Colonic mucosa (tissue), 4 donors: ENCODE measurements around the gene ABCC8. TPM values are rescaled to one million over a fixed set of nuclear protein-coding genes. Genes with fewer than 3 reads are reported as not detected.

Experiments used
- DNase-seq: peaks from one replicate; pipeline ENCODE4 v3.0.0-alpha.2; 2020
- H3K27ac ChIP-seq: fragments of 200-600 bp; one replicate; pipeline ENCODE4 v1.8.0; 2021
- H3K27me3 ChIP-seq: fragments of 200-600 bp; one replicate; pipeline ENCODE4 v1.8.0; 2021
- H3K36me3 ChIP-seq: fragments of 200-600 bp; one replicate; pipeline ENCODE4 v1.8.0; 2021
- H3K4me1 ChIP-seq: fragments of 200-600 bp; one replicate; pipeline ENCODE4 v1.8.0; 2021; ENCODE audit warnings: mild to moderate bottlenecking
- H3K4me3 ChIP-seq: fragments of 200-600 bp; one replicate; pipeline ENCODE4 v1.8.0; 2021
- H3K9ac ChIP-seq, 2 donors: one replicate each; pipeline ENCODE4 v1.7.0; 2013; ENCODE audit warnings: control low read depth in 2 of 2, low read depth in 2 of 2, low read length in 2 of 2
- H3K9me3 ChIP-seq: fragments of 200-600 bp; one replicate; pipeline ENCODE4 v1.8.0; 2021
- CTCF ChIP-seq: fragments of 200-600 bp; IDR thresholded peaks from one replicate; pipeline ENCODE4 v1.8.0; 2022; ENCODE audit warnings: antibody characterized with exemption, mild to moderate bottlenecking
- intact Hi-C: fragments of 100-400 bp; cut with DNase I; formaldehyde crosslinking; loops from one replicate; pipeline ENCODE4 v1.14.1; 2022
- total RNA-seq, 2 donors: library from RNA; stranded (reverse); fragmentation: NEBNext Ultra II Directional in 1 of 2; extraction: Animal tissue kit (Norgen Biotek cat#: 25700) in 1 of 2; gene quantifications; one replicate each; pipeline ENCODE4 v1.2.1, GENCODE V29; 2021
- donor health status: healthy.
- donor health status: DM: no; HTN: no; CAD: no.
- donor health status: DM: no; HTN: no; CAD: no.

ABCC8 gene
- total RNA-seq, 2 donors from 2014 or later = 2.1 to 4.7 TPM

- intact Hi-C loops = no loop called here
- H3K27ac ChIP-seq = no peak overlapping the region
- DNase-seq = no peak
- no peaks in the 10 kb centered on the region for H3K4me1 ChIP-seq
- H3K27me3 ChIP-seq = no peaks in the 10 kb centered on the region
- H3K4me3 ChIP-seq = no peak overlapping the region
- TF ChIP-seq CTCF = no peak
- no peak overlapping the region for H3K9ac ChIP-seq
- peaks cover 7% of the 10 kb centered on the region for H3K9me3 ChIP-seq
- peaks cover 16% of the 10 kb centered on the region for H3K36me3 ChIP-seq
Measured at GRCh38 chr11:17368551-17368950, 108.1 kb downstream of the ABCC8 start.

GRCh38 chr11:17366495-17366894 is 110.2 kb downstream of the ABCC8 start:
- no peaks in the 10 kb centered on the region for H3K4me1 ChIP-seq
- no peak overlapping the region for H3K4me3 ChIP-seq
- H3K9ac ChIP-seq = no peak overlapping the region
- no peak for TF ChIP-seq CTCF
- intact Hi-C loops = no loop called here
- H3K27ac ChIP-seq = no peak overlapping the region
- peaks cover 5% of the 10 kb centered on the region for H3K36me3 ChIP-seq
- no peak for DNase-seq
- no peaks in the 10 kb centered on the region for H3K27me3 ChIP-seq
- H3K9me3 ChIP-seq = peaks cover 7% of the 10 kb centered on the region

- intact Hi-C loops = loop anchor here (5.0 kb wide), 1 partner anchor 77 kb away; the partner anchor contains the start of gene NUCB2
- H3K9ac ChIP-seq = no peak overlapping the region
- no peak overlapping the region for H3K4me3 ChIP-seq
- H3K27ac ChIP-seq = no peak overlapping the region
- TF ChIP-seq CTCF = peak; percentile 62
- no peaks in the 10 kb centered on the region for H3K9me3 ChIP-seq
- DNase-seq = peak; percentile 91
- no peaks in the 10 kb centered on the region for H3K36me3 ChIP-seq
- H3K4me1 ChIP-seq = no peaks in the 10 kb centered on the region
- H3K27me3 ChIP-seq = no peaks in the 10 kb centered on the region
Measured at GRCh38 chr11:17354601-17354991, 122.0 kb downstream of the ABCC8 start.

GRCh38 chr11:17353821-17354600 is 122.6 kb downstream of the ABCC8 start:
- Histone ChIP-seq H3K9me3 (no peaks in the 10 kb centered on the region), H3K4me3 (peak overlapping the region; percentile 54), H3K27me3 (no peaks in the 10 kb centered on the region), H3K27ac (peak overlapping the region; percentile 78), H3K4me1 (no peaks in the 10 kb centered on the region), H3K9ac (peak overlapping the region in 1 of 2 donors; percentile 89), H3K36me3 (no peaks in the 10 kb centered on the region)
- DNase-seq = no peak
- TF ChIP-seq CTCF = no peak
- intact Hi-C loops = loop anchor here (5.0 kb wide), 1 partner anchor 77 kb away; the partner anchor contains the start of gene NUCB2

GRCh38 chr11:17352950-17353820 is 123.5 kb downstream of the ABCC8 start:
- H3K4me1 ChIP-seq = no peaks in the 10 kb centered on the region
- H3K4me3 ChIP-seq = peak overlapping the region; percentile 54
- intact Hi-C loops = loop anchor here (5.0 kb wide), 1 partner anchor 76 kb away; the partner anchor contains the start of gene NUCB2
- peak overlapping the region; percentile 78 for H3K27ac ChIP-seq
- no peaks in the 10 kb centered on the region for H3K9me3 ChIP-seq
- DNase-seq = peak; percentile 87
- no peaks in the 10 kb centered on the region for H3K36me3 ChIP-seq
- H3K27me3 ChIP-seq = no peaks in the 10 kb centered on the region
- no peak for TF ChIP-seq CTCF
- H3K9ac ChIP-seq = peak overlapping the region; percentile 74 to 89
